ES-I3 (cell line): Measurements from ENCODE around the gene SLC6A17.

Experiments used
- H3K36me3 ChIP-seq: 2 replicates; pipeline ENCODE4 v1.6.1; 2013; ENCODE audit warnings: mild to moderate bottlenecking, low read length, control low read depth, moderate library complexity; ENCODE audit not compliant: insufficient read depth
- H3K4me1 ChIP-seq: 2 replicates; pipeline ENCODE4 v1.6.1; 2013; ENCODE audit warnings: mild to moderate bottlenecking, control low read depth, low read length; ENCODE audit not compliant: insufficient read depth
- H3K9ac ChIP-seq: 2 replicates; pipeline ENCODE4 v1.6.1; 2013; ENCODE audit warnings: low read depth, mild to moderate bottlenecking, low read length, moderate library complexity
- H3K9me3 ChIP-seq: 2 replicates; pipeline ENCODE4 v1.6.1; 2013; ENCODE audit warnings: mild to moderate bottlenecking, low read length, moderate library complexity; ENCODE audit not compliant: control insufficient read depth, insufficient read depth

SLC6A17 gene

GRCh38 chr1:110196917-110197765, 46.8 kb downstream of the SLC6A17 start:
- no peaks in the 10 kb centered on the region for H3K9me3 ChIP-seq
- H3K36me3 ChIP-seq: no peaks in the 10 kb centered on the region
- H3K4me1 ChIP-seq: peaks cover 7% of the 10 kb centered on the region; the same call in 1 of the 2 replicates
- H3K9ac ChIP-seq: no peak overlapping the region

- Histone ChIP-seq H3K9ac (no peak overlapping the region), H3K4me1 (peaks cover 7% of the 10 kb centered on the region; the same call in 1 of the 2 replicates), H3K36me3 (no peaks in the 10 kb centered on the region), H3K9me3 (no peaks in the 10 kb centered on the region)
Measured at GRCh38 chr1:110197905-110198629, 47.8 kb downstream of the SLC6A17 start.

- Histone ChIP-seq H3K9me3 (no peaks in the 10 kb centered on the region), H3K36me3 (no peaks in the 10 kb centered on the region)
Measured at GRCh38 chr1:110198746-110199145, 48.5 kb downstream of the SLC6A17 start.

GRCh38 chr1:110200190-110200589, 49.9 kb downstream of the SLC6A17 start:
- Histone ChIP-seq H3K9me3 (no peaks in the 10 kb centered on the region), H3K9ac (no peak overlapping the region), H3K4me1 (peaks cover 13% of the 10 kb centered on the region)

More at GRCh38 chr1:110198746-110199145, 48.5 kb downstream of the SLC6A17 start:
- H3K9ac ChIP-seq: no peak overlapping the region
- H3K4me1 ChIP-seq: peaks cover 13% of the 10 kb centered on the region

GRCh38 chr1:110200666-110201065, 50.4 kb downstream of the SLC6A17 start:
- Histone ChIP-seq H3K9me3 (no peaks in the 10 kb centered on the region), H3K9ac (no peak overlapping the region), H3K36me3 (no peaks in the 10 kb centered on the region), H3K4me1 (peaks cover 13% of the 10 kb centered on the region)

More at GRCh38 chr1:110200190-110200589, 49.9 kb downstream of the SLC6A17 start:
- H3K36me3 ChIP-seq: no peaks in the 10 kb centered on the region

GRCh38 chr1:110201157-110201825, 51.0 kb downstream of the SLC6A17 start:
- Histone ChIP-seq H3K36me3 (no peaks in the 10 kb centered on the region), H3K9me3 (no peaks in the 10 kb centered on the region), H3K4me1 (peaks cover 13% of the 10 kb centered on the region), H3K9ac (no peak overlapping the region)

GRCh38 chr1:110203021-110203661, 52.8 kb downstream of the SLC6A17 start:
- Histone ChIP-seq H3K4me1 (peaks cover 13% of the 10 kb centered on the region), H3K9ac (no peak overlapping the region)

GRCh38 chr1:110205156-110205555, 54.9 kb downstream of the SLC6A17 start:
- Histone ChIP-seq H3K9me3 (no peaks in the 10 kb centered on the region), H3K36me3 (no peaks in the 10 kb centered on the region), H3K9ac (no peak overlapping the region), H3K4me1 (peaks cover 15% of the 10 kb centered on the region)

More at GRCh38 chr1:110203021-110203661, 52.8 kb downstream of the SLC6A17 start:
- Histone ChIP-seq H3K9me3 (no peaks in the 10 kb centered on the region), H3K36me3 (no peaks in the 10 kb centered on the region)

- Histone ChIP-seq H3K9me3 (no peaks in the 10 kb centered on the region), H3K36me3 (no peaks in the 10 kb centered on the region), H3K4me1 (peaks cover 14% of the 10 kb centered on the region), H3K9ac (no peak overlapping the region)
Measured at GRCh38 chr1:110205591-110206155, 55.4 kb downstream of the SLC6A17 start.

GRCh38 chr1:110206261-110206920, 56.1 kb downstream of the SLC6A17 start:
- Histone ChIP-seq H3K9ac (no peak overlapping the region), H3K4me1 (peaks cover 8% of the 10 kb centered on the region), H3K36me3 (no peaks in the 10 kb centered on the region), H3K9me3 (no peaks in the 10 kb centered on the region)

- Histone ChIP-seq H3K4me1 (peaks cover 14% of the 10 kb centered on the region), H3K9ac (no peak overlapping the region), H3K9me3 (no peaks in the 10 kb centered on the region), H3K36me3 (no peaks in the 10 kb centered on the region)
Measured at GRCh38 chr1:110207831-110208230, 57.5 kb downstream of the SLC6A17 start.

- Histone ChIP-seq H3K9me3 (no peaks in the 10 kb centered on the region), H3K36me3 (no peaks in the 10 kb centered on the region), H3K4me1 (peaks cover 15% of the 10 kb centered on the region), H3K9ac (peak overlapping the region; percentile 75)
Measured at GRCh38 chr1:110208916-110209645, 58.8 kb downstream of the SLC6A17 start.
